ENCODE data around the gene WASF3.

- TF ChIP-seq EZH2 (IDR thresholded peaks at IDR 0.05; ENCODE audit: borderline replicate concordance, low read length) (no peak), CTCF (IDR thresholded peaks at IDR 0.05; ENCODE audit: low read length) (no peak)
Observed at GRCh38 chr13:26710166-26710565, 152.7 kb downstream of the WASF3 start.
